Loucy (cell line): ENCODE measurements around the gene S100A3.

ENCODE experiments used
- H2AFZ ChIP-seq: fragments of 200-600 bp; sonication (generic); 2 replicates; pipeline ENCODE4 v1.6.0; 2016; ENCODE audit warnings: antibody characterized with exemption, mild to moderate bottlenecking, low read length, moderate library complexity
- H3F3A ChIP-seq: fragments of 200-600 bp; 2 replicates; pipeline ENCODE4 v1.6.0; 2016; ENCODE audit warnings: antibody characterized with exemption, low read depth, mild to moderate bottlenecking
- H3K27me3 ChIP-seq: fragments of 200-600 bp; sonication (generic); 2 replicates; pipeline ENCODE4 v1.6.1; 2014; ENCODE audit warnings: low read length, mild to moderate bottlenecking; ENCODE audit not compliant: insufficient read depth, poor library complexity, severe bottlenecking
- H3K36me3 ChIP-seq: fragments of 200-600 bp; sonication (generic); 2 replicates; pipeline ENCODE4 v1.6.1; 2016; ENCODE audit warnings: low read length; ENCODE audit not compliant: insufficient read depth
- H3K4me1 ChIP-seq: fragments of 200-600 bp; sonication (generic); 2 replicates; pipeline ENCODE4 v1.5.1; 2014; ENCODE audit warnings: low read length, mild to moderate bottlenecking; ENCODE audit not compliant: insufficient read depth, poor library complexity, severe bottlenecking
- H3K4me2 ChIP-seq: fragments of 200-600 bp; sonication (generic); 2 replicates; pipeline ENCODE4 v1.6.0; 2014; ENCODE audit warnings: antibody characterized with exemption, low read length, low read depth, mild to moderate bottlenecking; ENCODE audit not compliant: poor library complexity, severe bottlenecking
- H3K4me3 ChIP-seq: fragments of 200-600 bp; sonication (generic); 2 replicates; pipeline ENCODE4 v1.5.1; 2014; ENCODE audit warnings: low read length, mild to moderate bottlenecking, mixed read lengths; ENCODE audit not compliant: poor library complexity, severe bottlenecking
- H3K79me2 ChIP-seq: fragments of 200-600 bp; sonication (generic); 2 replicates; pipeline ENCODE4 v1.6.1; 2014; ENCODE audit warnings: low read length; ENCODE audit not compliant: insufficient read depth
- H3K9ac ChIP-seq: fragments of 200-600 bp; sonication (generic); 2 replicates; pipeline ENCODE4 v1.6.0; 2014; ENCODE audit warnings: mild to moderate bottlenecking, low read depth, low read length, moderate library complexity; ENCODE audit not compliant: poor library complexity, severe bottlenecking
- H3K9me2 ChIP-seq: fragments of 200-600 bp; sonication (generic); replicated peaks from 2 replicates; pipeline ENCODE4 v1.6.1; 2016; ENCODE audit warnings: low read depth, low read length, mixed read lengths
- H3K9me3 ChIP-seq: fragments of 200-600 bp; sonication (generic); 2 replicates; pipeline ENCODE4 v1.6.1; 2014; ENCODE audit warnings: mild to moderate bottlenecking, antibody characterized with exemption, low read length, low read depth; ENCODE audit not compliant: insufficient read depth
- H4K20me1 ChIP-seq: fragments of 200-600 bp; sonication (generic); 2 replicates; pipeline ENCODE4 v1.6.0; 2014; ENCODE audit warnings: antibody characterized with exemption, low read length, mild to moderate bottlenecking; ENCODE audit not compliant: insufficient read depth, poor library complexity, severe bottlenecking
- EZH2phosphoT487 ChIP-seq: fragments of 200-600 bp; IDR thresholded peaks from 2 replicates; pipeline ENCODE4 v1.6.1; 2018; ENCODE audit warnings: antibody characterized with exemption, mild to moderate bottlenecking, moderate library complexity, borderline replicate concordance
- TF ChIP-seq, protein P1 (sequence below): fragments of 200-600 bp; sonication (generic); conservative IDR thresholded peaks from 2 replicates; pipeline ENCODE4 v1.5.1; 2014; ENCODE audit warnings: mild to moderate bottlenecking, antibody characterized with exemption, low read length

S100A3 gene

GRCh38 chr1:153534925-153535241 lies 14.2 kb downstream of the S100A3 start:
- Histone ChIP-seq H3K27me3 (no peaks in the 10 kb centered on the region), H3K4me2 (peak overlapping the region; percentile 94), H3K79me2 (peaks cover 37% of the 10 kb centered on the region), H4K20me1 (no peaks in the 10 kb centered on the region), H3K9me3 (no peaks in the 10 kb centered on the region), H3K9me2 (no peaks in the 10 kb centered on the region), H2AFZ (no peak overlapping the region), H3K4me1 (peaks cover 73% of the 10 kb centered on the region), H3K36me3 (no peaks in the 10 kb centered on the region), H3K9ac (peak overlapping the region; percentile 94), H3F3A (peaks cover 18% of the 10 kb centered on the region), H3K4me3 (peak overlapping the region; percentile 89)
- TF ChIP-seq EZH2phosphoT487, result no peak
- TF ChIP-seq, protein P1, sequence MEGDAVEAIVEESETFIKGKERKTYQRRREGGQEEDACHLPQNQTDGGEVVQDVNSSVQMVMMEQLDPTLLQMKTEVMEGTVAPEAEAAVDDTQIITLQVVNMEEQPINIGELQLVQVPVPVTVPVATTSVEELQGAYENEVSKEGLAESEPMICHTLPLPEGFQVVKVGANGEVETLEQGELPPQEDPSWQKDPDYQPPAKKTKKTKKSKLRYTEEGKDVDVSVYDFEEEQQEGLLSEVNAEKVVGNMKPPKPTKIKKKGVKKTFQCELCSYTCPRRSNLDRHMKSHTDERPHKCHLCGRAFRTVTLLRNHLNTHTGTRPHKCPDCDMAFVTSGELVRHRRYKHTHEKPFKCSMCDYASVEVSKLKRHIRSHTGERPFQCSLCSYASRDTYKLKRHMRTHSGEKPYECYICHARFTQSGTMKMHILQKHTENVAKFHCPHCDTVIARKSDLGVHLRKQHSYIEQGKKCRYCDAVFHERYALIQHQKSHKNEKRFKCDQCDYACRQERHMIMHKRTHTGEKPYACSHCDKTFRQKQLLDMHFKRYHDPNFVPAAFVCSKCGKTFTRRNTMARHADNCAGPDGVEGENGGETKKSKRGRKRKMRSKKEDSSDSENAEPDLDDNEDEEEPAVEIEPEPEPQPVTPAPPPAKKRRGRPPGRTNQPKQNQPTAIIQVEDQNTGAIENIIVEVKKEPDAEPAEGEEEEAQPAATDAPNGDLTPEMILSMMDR, result no peak

DNA sequence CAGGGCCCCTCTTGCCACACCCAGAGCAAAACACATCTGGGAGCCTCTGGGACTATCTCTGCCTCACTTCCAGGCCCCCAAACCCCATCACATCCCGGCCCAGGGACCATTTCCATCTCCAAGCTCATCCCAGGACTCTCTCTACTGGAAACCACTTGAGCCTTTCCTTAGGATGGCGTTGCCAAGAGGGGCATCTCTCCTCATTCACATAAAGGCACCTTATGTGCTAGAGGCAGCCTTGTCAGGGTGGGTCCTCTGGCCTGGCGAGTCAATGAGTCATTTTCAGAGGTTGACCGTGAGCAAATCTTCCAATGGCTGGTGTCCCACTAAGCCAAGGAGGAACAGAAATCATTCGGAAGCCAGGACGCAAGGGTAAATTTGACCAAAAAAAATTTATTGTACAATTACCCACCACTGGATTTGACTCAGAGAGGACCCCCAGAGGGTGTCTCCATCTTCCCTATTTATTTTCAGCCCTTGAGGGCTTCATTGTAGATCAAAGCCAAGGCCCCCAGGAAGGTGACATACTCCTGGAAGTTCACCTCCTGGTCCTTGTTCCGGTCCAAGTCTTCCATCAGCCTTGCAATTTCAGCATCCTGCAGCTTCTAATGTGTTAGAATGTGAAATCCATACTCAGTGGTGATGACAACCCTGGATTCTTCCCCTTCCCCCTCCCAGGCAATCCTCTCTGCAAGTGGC lies 14.7 kb downstream of the S100A3 start:
- H3K9me2 ChIP-seq, result no peaks in the 10 kb centered on the region
- peaks cover 37% of the 10 kb centered on the region for H3K79me2 ChIP-seq
- no peaks in the 10 kb centered on the region for H3K9me3 ChIP-seq
- H3K4me2 ChIP-seq, result peak overlapping the region; percentile 94
- H3K9ac ChIP-seq, result peak overlapping the region; percentile 94
- no peaks in the 10 kb centered on the region for H3K27me3 ChIP-seq
- H3K4me3 ChIP-seq, result peak overlapping the region; percentile 89
- peaks cover 72% of the 10 kb centered on the region for H3K4me1 ChIP-seq
- no peaks in the 10 kb centered on the region for H4K20me1 ChIP-seq
- no peaks in the 10 kb centered on the region for H3K36me3 ChIP-seq
- no peak overlapping the region for H2AFZ ChIP-seq
- H3F3A ChIP-seq, result peaks cover 18% of the 10 kb centered on the region
- TF ChIP-seq, protein P1, result no peak
- no peak for TF ChIP-seq EZH2phosphoT487

DNA sequence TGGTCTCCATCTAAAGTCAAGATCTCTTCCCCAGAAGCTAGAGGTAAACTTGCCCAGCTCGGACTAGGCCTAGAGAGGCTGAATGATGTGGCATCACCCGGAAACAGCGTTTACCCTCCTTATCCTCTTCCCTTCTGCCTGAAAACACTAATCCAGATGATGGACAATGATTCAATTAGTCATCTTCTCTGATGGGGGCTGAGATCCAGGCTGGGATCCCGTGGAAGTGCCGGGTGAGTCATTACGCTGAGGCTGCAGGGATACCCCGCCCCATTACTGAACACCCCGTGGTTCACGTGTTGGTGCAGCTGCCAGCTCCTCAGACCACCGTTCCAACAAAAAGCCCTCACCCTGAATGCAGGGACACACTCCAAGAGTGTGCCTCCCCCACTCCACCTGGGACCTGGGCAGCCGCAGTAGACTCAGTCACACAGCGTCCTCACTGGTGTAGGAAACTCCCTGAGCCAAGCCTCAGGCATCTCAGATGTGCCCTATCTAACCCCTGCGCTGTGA lies 15.3 kb downstream of the S100A3 start:
- peak overlapping the region; percentile 94 for H3K4me2 ChIP-seq
- no peak for TF ChIP-seq EZH2phosphoT487
- TF ChIP-seq, protein P1, result no peak
- peaks cover 37% of the 10 kb centered on the region for H3K79me2 ChIP-seq
- H4K20me1 ChIP-seq, result no peaks in the 10 kb centered on the region
- peak overlapping the region; percentile 89 for H3K4me3 ChIP-seq
- H3F3A ChIP-seq, result peaks cover 18% of the 10 kb centered on the region
- H3K27me3 ChIP-seq, result no peaks in the 10 kb centered on the region
- peak overlapping the region; percentile 94 for H3K9ac ChIP-seq
- no peaks in the 10 kb centered on the region for H3K9me3 ChIP-seq
- H3K4me1 ChIP-seq, result peaks cover 72% of the 10 kb centered on the region
- H3K36me3 ChIP-seq, result no peaks in the 10 kb centered on the region
- no peaks in the 10 kb centered on the region for H3K9me2 ChIP-seq
- H2AFZ ChIP-seq, result no peak overlapping the region
